ENCODE measurements around the gene PPP1R12C. TPM values are rescaled to one million over a fixed set of nuclear protein-coding genes. Genes with fewer than 3 reads are reported as not detected.
A peak's percentile ranks its signal among the peaks of the same experiment; 100 is the strongest.

The PPP1R12C gene
- total RNA-seq, 1 donor: 55.0 TPM

DNA sequence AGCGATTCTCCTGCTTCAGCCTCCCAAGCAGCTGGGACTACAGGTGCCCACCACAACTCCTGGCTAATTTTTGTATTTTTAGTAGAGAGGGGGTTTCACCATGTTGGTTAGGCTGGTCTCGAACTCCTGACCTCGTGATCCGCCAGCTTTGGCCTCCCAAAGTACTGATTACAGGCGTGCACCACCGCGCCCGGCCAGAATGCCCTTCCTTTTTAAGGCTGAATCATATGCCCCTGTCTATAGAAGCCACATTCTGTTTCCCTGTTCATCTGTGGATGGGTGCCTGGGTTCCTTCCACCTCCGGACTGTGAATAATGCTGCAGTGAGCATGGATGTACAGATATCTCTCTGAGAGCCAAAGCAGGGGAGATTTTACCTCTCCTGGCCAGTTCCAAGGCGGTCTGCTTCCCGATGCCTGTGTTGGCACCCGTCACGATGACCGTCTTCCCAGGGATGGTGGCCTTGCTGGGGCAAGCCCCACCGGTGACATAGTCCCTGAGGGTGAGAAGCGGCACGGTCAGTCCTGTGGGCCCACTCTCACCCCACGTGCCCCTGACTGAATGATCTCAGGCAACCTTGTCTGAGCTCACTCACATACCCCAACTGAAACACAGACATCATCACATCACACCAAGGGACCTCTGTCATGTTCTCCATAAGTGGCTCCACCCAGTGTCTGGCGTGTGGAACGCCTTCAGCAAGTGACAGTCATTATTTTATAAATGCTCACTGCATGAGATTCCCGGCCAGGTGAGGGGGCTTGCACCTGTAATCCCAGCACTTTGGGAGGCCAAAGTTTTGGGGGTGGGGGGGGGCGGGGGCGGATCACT lies 58.4 kb downstream of the PPP1R12C start:
- Histone ChIP-seq H2AFZ (ENCODE audit: low read length) (no peak overlapping the region), H4K20me1 (ENCODE audit: insufficient read depth, low read length) (no peaks in the 10 kb centered on the region), H3K4me3 (ENCODE audit: insufficient read depth, low read length) (no peak overlapping the region), H3K9me3 (ENCODE audit: low read depth, low read length) (no peaks in the 10 kb centered on the region), H3K27ac (ENCODE audit: low read depth, low read length) (no peak overlapping the region), H3K36me3 (ENCODE audit: insufficient read depth, low read length) (peaks cover 18% of the 10 kb centered on the region), H3K27me3 (ENCODE audit: insufficient read depth, low read length) (no peaks in the 10 kb centered on the region), H3K4me1 (ENCODE audit: insufficient read depth, low read length) (no peaks in the 10 kb centered on the region), H3K4me2 (ENCODE audit: insufficient read depth, low read length) (no peak overlapping the region), H3K79me2 (ENCODE audit: insufficient read depth, low read length) (peaks cover 8% of the 10 kb centered on the region)
- TF ChIP-seq, protein P1, sequence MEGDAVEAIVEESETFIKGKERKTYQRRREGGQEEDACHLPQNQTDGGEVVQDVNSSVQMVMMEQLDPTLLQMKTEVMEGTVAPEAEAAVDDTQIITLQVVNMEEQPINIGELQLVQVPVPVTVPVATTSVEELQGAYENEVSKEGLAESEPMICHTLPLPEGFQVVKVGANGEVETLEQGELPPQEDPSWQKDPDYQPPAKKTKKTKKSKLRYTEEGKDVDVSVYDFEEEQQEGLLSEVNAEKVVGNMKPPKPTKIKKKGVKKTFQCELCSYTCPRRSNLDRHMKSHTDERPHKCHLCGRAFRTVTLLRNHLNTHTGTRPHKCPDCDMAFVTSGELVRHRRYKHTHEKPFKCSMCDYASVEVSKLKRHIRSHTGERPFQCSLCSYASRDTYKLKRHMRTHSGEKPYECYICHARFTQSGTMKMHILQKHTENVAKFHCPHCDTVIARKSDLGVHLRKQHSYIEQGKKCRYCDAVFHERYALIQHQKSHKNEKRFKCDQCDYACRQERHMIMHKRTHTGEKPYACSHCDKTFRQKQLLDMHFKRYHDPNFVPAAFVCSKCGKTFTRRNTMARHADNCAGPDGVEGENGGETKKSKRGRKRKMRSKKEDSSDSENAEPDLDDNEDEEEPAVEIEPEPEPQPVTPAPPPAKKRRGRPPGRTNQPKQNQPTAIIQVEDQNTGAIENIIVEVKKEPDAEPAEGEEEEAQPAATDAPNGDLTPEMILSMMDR (IDR thresholded peaks at IDR 0.05; ENCODE audit: extremely low read depth, low read depth, low read length): no peak
- peak; percentile 38 for DNase-seq (ENCODE audit: insufficient read length, low spot score, missing footprints)

DNA sequence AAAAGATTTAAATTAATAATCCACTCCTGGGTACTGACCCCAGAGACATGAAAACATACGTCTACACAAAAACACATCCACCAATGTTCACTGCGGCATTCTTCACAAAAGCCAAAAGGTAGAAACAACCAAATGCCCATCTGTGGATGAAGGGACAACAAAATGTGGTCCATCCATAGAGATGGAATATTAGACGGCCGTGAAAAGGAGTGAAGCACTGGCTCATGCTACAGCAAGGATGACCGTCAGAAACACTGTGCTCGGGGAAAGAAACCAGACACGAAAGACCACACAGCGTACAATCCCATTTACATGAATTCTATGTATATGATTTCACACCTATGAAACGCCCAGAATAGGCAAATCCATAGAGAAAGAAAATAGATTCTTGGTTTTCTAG lies 60.6 kb downstream of the PPP1R12C start:
- no peak overlapping the region for H3K4me3 ChIP-seq (ENCODE audit: insufficient read depth, low read length)
- H3K9me3 ChIP-seq (ENCODE audit: low read depth, low read length): no peaks in the 10 kb centered on the region
- H3K27ac ChIP-seq (ENCODE audit: low read depth, low read length): no peak overlapping the region
- H2AFZ ChIP-seq (ENCODE audit: low read length): no peak overlapping the region
- TF ChIP-seq, protein P1 (IDR thresholded peaks at IDR 0.05; ENCODE audit: extremely low read depth, low read depth, low read length): no peak
- no peak overlapping the region for H3K4me2 ChIP-seq (ENCODE audit: insufficient read depth, low read length)
- H3K4me1 ChIP-seq (ENCODE audit: insufficient read depth, low read length): no peaks in the 10 kb centered on the region
- no peaks in the 10 kb centered on the region for H4K20me1 ChIP-seq (ENCODE audit: insufficient read depth, low read length)
- H3K79me2 ChIP-seq (ENCODE audit: insufficient read depth, low read length): no peaks in the 10 kb centered on the region
- H3K36me3 ChIP-seq (ENCODE audit: insufficient read depth, low read length): peaks cover 18% of the 10 kb centered on the region
- DNase-seq (ENCODE audit: insufficient read length, low spot score, missing footprints): peak; percentile 17
- H3K27me3 ChIP-seq (ENCODE audit: insufficient read depth, low read length): no peaks in the 10 kb centered on the region

DNA sequence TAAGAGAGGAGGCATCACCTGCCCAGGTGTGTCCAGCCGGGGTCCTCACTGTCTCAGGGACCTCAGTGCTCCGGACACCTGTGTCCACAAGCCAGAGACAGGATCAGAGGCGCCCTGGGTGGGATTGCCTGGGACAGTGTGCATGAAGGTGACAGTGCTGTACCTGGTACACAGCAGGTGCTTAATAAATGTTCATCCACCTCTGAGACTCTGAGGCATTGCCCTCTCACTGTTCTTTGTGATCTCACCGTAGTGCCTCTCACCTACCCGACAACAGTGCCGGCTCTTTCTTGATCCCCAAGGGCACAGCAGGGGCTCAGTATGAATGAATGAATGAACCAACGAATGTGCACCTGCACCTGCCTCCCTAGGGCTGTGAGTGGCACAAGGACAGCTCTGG lies 63.7 kb downstream of the PPP1R12C start:
- H3K27ac ChIP-seq (ENCODE audit: low read depth, low read length): no peak overlapping the region
- H3K4me3 ChIP-seq (ENCODE audit: insufficient read depth, low read length): no peak overlapping the region
- H3K4me1 ChIP-seq (ENCODE audit: insufficient read depth, low read length): no peaks in the 10 kb centered on the region

More for the DNA sequence above, 63.7 kb downstream of the PPP1R12C start:
- H3K27me3 ChIP-seq (ENCODE audit: insufficient read depth, low read length): no peaks in the 10 kb centered on the region
- H3K79me2 ChIP-seq (ENCODE audit: insufficient read depth, low read length): no peaks in the 10 kb centered on the region
- H2AFZ ChIP-seq (ENCODE audit: low read length): no peak overlapping the region
- H3K9me3 ChIP-seq (ENCODE audit: low read depth, low read length): no peaks in the 10 kb centered on the region
- H3K4me2 ChIP-seq (ENCODE audit: insufficient read depth, low read length): no peak overlapping the region
- H3K36me3 ChIP-seq (ENCODE audit: insufficient read depth, low read length): peaks cover 21% of the 10 kb centered on the region
- DNase-seq (ENCODE audit: insufficient read length, low spot score, missing footprints): peak; percentile 42
- H4K20me1 ChIP-seq (ENCODE audit: insufficient read depth, low read length): no peaks in the 10 kb centered on the region
- TF ChIP-seq, protein P1 (IDR thresholded peaks at IDR 0.05; ENCODE audit: extremely low read depth, low read depth, low read length): no peak

Measured in osteoblast (primary cell).